Osteocyte (in vitro differentiated cells): ENCODE measurements around the gene THBS2. TPM values are rescaled to one million over a fixed set of nuclear protein-coding genes. Genes with fewer than 3 reads are reported as not detected.
A peak's percentile ranks its signal among the peaks of the same experiment; 100 is the strongest.

Experiments used
- DNase-seq: peaks from one replicate; pipeline ENCODE4 v3.0.0; 2021; ENCODE audit warnings: mixed read lengths; ENCODE audit not compliant: unreplicated experiment; ENCODE audit errors: extremely low spot score
- H3K27ac Mint-ChIP-seq: one replicate; pipeline ENCODE4 v1.8.0; 2021; ENCODE audit warnings: mild to moderate bottlenecking, mixed read lengths; ENCODE audit not compliant: unreplicated experiment
- H3K27me3 Mint-ChIP-seq: one replicate; pipeline ENCODE4 v1.8.0; 2021; ENCODE audit warnings: mixed read lengths; ENCODE audit not compliant: unreplicated experiment
- H3K36me3 Mint-ChIP-seq: one replicate; pipeline ENCODE4 v1.8.0; 2021; ENCODE audit warnings: mixed read lengths; ENCODE audit not compliant: unreplicated experiment
- H3K4me1 Mint-ChIP-seq: one replicate; pipeline ENCODE4 v1.8.0; 2021; ENCODE audit warnings: mixed read lengths; ENCODE audit not compliant: unreplicated experiment
- H3K4me3 Mint-ChIP-seq: one replicate; pipeline ENCODE4 v1.8.0; 2021; ENCODE audit warnings: mild to moderate bottlenecking, moderate library complexity, mixed read lengths; ENCODE audit not compliant: unreplicated experiment
- H3K9me3 Mint-ChIP-seq: one replicate; pipeline ENCODE4 v1.8.0; 2021; ENCODE audit warnings: mixed read lengths; ENCODE audit not compliant: unreplicated experiment
- total RNA-seq: library from RNA; stranded (reverse); gene quantifications from 2 replicates; pipeline ENCODE4 v1.2.1, GENCODE V29; 2021
- TF ChIP-seq, protein P1 (sequence below): fragments of 200-600 bp; sonication (generic); IDR thresholded peaks from 2 replicates; pipeline ENCODE4 v1.5.0; 2021; ENCODE audit warnings: antibody characterized with exemption, mild to moderate bottlenecking, moderate library complexity

Gene THBS2
- total RNA-seq, 1 donor from 2014 or later: 650 TPM

- H3K4me3 Mint-ChIP-seq: no peak overlapping the region
- H3K36me3 Mint-ChIP-seq: peaks cover 41% of the 10 kb centered on the region
- TF ChIP-seq, protein P1, sequence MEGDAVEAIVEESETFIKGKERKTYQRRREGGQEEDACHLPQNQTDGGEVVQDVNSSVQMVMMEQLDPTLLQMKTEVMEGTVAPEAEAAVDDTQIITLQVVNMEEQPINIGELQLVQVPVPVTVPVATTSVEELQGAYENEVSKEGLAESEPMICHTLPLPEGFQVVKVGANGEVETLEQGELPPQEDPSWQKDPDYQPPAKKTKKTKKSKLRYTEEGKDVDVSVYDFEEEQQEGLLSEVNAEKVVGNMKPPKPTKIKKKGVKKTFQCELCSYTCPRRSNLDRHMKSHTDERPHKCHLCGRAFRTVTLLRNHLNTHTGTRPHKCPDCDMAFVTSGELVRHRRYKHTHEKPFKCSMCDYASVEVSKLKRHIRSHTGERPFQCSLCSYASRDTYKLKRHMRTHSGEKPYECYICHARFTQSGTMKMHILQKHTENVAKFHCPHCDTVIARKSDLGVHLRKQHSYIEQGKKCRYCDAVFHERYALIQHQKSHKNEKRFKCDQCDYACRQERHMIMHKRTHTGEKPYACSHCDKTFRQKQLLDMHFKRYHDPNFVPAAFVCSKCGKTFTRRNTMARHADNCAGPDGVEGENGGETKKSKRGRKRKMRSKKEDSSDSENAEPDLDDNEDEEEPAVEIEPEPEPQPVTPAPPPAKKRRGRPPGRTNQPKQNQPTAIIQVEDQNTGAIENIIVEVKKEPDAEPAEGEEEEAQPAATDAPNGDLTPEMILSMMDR: no peak
- peaks cover 36% of the 10 kb centered on the region for H3K4me1 Mint-ChIP-seq
- H3K27me3 Mint-ChIP-seq: no peaks in the 10 kb centered on the region
- H3K27ac Mint-ChIP-seq: peak overlapping the region; percentile 91
- H3K9me3 Mint-ChIP-seq: peaks cover 4% of the 10 kb centered on the region
- DNase-seq: peak; percentile 80
Measured at GRCh38 chr6:169213814-169214520, 39.7 kb downstream of the THBS2 start.

GRCh38 chr6:169212897-169213813 is 40.5 kb downstream of the THBS2 start:
- H3K36me3 Mint-ChIP-seq: peaks cover 42% of the 10 kb centered on the region
- TF ChIP-seq, protein P1: peak; percentile 52
- peak; percentile 95 for DNase-seq
- peak overlapping the region; percentile 65 for H3K4me3 Mint-ChIP-seq
- H3K9me3 Mint-ChIP-seq: peaks cover 8% of the 10 kb centered on the region
- no peaks in the 10 kb centered on the region for H3K27me3 Mint-ChIP-seq
- H3K27ac Mint-ChIP-seq: peak overlapping the region; percentile 85
- peaks cover 36% of the 10 kb centered on the region for H3K4me1 Mint-ChIP-seq

- peak overlapping the region; percentile 15 for H3K4me3 Mint-ChIP-seq
- H3K4me1 Mint-ChIP-seq: peaks cover 35% of the 10 kb centered on the region
- peaks cover 14% of the 10 kb centered on the region for H3K9me3 Mint-ChIP-seq
- H3K36me3 Mint-ChIP-seq: peaks cover 41% of the 10 kb centered on the region
- TF ChIP-seq, protein P1: no peak
- H3K27ac Mint-ChIP-seq: no peak overlapping the region
- DNase-seq: no peak
- H3K27me3 Mint-ChIP-seq: no peaks in the 10 kb centered on the region
Measured at GRCh38 chr6:169212436-169212835, 41.2 kb downstream of the THBS2 start.

- Mint-ChIP-seq H3K4me1 (peaks cover 35% of the 10 kb centered on the region), H3K4me3 (no peak overlapping the region), H3K27ac (peak overlapping the region; percentile 12)
Measured at GRCh38 chr6:169211881-169212280, 41.8 kb downstream of the THBS2 start.

More at GRCh38 chr6:169211881-169212280, 41.8 kb downstream of the THBS2 start:
- H3K36me3 Mint-ChIP-seq: peaks cover 37% of the 10 kb centered on the region
- TF ChIP-seq, protein P1: no peak
- no peak for DNase-seq
- peaks cover 15% of the 10 kb centered on the region for H3K9me3 Mint-ChIP-seq
- no peaks in the 10 kb centered on the region for H3K27me3 Mint-ChIP-seq
